Adrenal gland (tissue), 12 donors: ENCODE data around the gene ADISSP. TPM values are rescaled to one million over a fixed set of nuclear protein-coding genes. Genes with fewer than 3 reads are reported as not detected.
A peak's percentile ranks its signal among the peaks of the same experiment; 100 is the strongest.

Source experiments
- DNase-seq, 7 donors: peaks; one replicate each; pipeline ENCODE4 v3.0.0-alpha.2; 2019 to 2020
- H3K27ac ChIP-seq, 5 donors: fragments of 200-600 bp; sonication (generic) in 4 of 5; 1 replicate in 3 of 5; 2 replicates in 2 of 5; pipeline versions ENCODE4 v1.5.1 to v1.8.0; 2016 to 2020; ENCODE audit warnings: mild to moderate bottlenecking in 1 of 5
- H3K27me3 ChIP-seq: fragments of 200-600 bp; 2 replicates; pipeline ENCODE4 v1.8.0; 2021
- H3K36me3 ChIP-seq, 2 donors: fragments of 200-600 bp; replicated peaks in 1 of 2; 1 replicate in 1 of 2; 2 replicates in 1 of 2; pipeline versions ENCODE4 v1.5.1 to v1.8.0; 2018 to 2022
- H3K4me1 ChIP-seq, 2 donors: fragments of 200-600 bp; replicated peaks in 1 of 2; 1 replicate in 1 of 2; 2 replicates in 1 of 2; pipeline versions ENCODE4 v1.5.1 to v1.8.0; 2018 to 2021
- H3K4me3 ChIP-seq, 4 donors: fragments of 200-600 bp; sonication (generic) in 3 of 4; one replicate each; pipeline ENCODE4 v1.5.1; 2016 to 2018
- H3K9me3 ChIP-seq, 3 donors: fragments of 200-600 bp; sonication (generic) in 1 of 3; replicated peaks in 1 of 3; 1 replicate in 2 of 3; 2 replicates in 1 of 3; pipeline versions ENCODE4 v1.5.1 to v1.8.0; 2016 to 2021
- CTCF ChIP-seq, 6 experiments: fragments of 450-650 bp in 4 of 6; fragments of 200-600 bp in 2 of 6; sonication (generic) in 1 of 6; IDR thresholded peaks; 1 replicate in 5 of 6; 2 replicates in 1 of 6; pipeline versions ENCODE4 v1.5.1 to v1.8.0; 2016 to 2021; ENCODE audit warnings: antibody characterized with exemption in 6 of 6, mild to moderate bottlenecking in 2 of 6, moderate library complexity in 1 of 6
- POLR2A ChIP-seq, 2 donors: fragments of 450-650 bp; IDR thresholded peaks; one replicate each; pipeline ENCODE4 v1.6.1; 2017; ENCODE audit warnings: antibody characterized with exemption in 2 of 2, mild to moderate bottlenecking in 2 of 2, moderate library complexity in 1 of 2
- WGBS, 4 donors: extraction: QIAGEN DNeasy Blood & Tissue Kit in 2 of 4; methylation state at CpG; one replicate each; pipeline versions ENCODE4 v1.1.5 to v1.1.7; 2013 to 2017; 5-methylcytosine and 5-hydroxymethylcytosine counted together
- intact Hi-C, 2 donors: fragments of 100-400 bp; cut with DNase I; formaldehyde crosslinking; loops; one replicate each; pipeline versions ENCODE4 v1.14.1 to v1.15.0; 2022 to 2023
- polyA plus RNA-seq, 3 donors: library from polyadenylated mRNA; stranded (reverse); fragments of 200-250 nt in 2 of 3; fragments of 350-450 nt in 1 of 3; fragmentation: Illumina TruSeq in 1 of 3; extraction: RNeasy Lipid Tissue Mini Kit (QIAGEN cat#74804) in 1 of 3; gene quantifications; one replicate each; pipeline ENCODE4 v1.2.3, GENCODE V29; 2013 to 2014
- total RNA-seq, 9 donors: library from RNA; depleted of rRNA in 4 of 9; stranded (reverse); fragments of >200 nt in 4 of 9; fragments of 120-200 nt in 1 of 9; fragmentation: NEBNext Ultra II Directional in 1 of 9; extraction: Animal tissue kit (Norgen Biotek cat#: 25700) in 1 of 9; gene quantifications; one replicate each; pipeline versions ENCODE4 v1.1.0 to v1.2.4, GENCODE V29; 2013 to 2023
- donor health status: healthy with polysubstance abuse.
- donor health status: Bipolar disorder and iron deficiency.
- donor health status: DM: yes; HTN: yes; CAD: no.
- donor health status: DM: no; HTN: no; CAD: no.
- donor health status: DM: no; HTN: no; CAD: no.
- donor health status: DM: yes; HTN: yes; CAD: no.

The ADISSP gene
- total and polyA plus RNA-seq, 12 donors = 4.4 to 42.1 (median 24.5) TPM

GRCh38 chr20:3734111-3734843 is 33.3 kb downstream of the ADISSP start:
- TF ChIP-seq CTCF (IDR thresholded peaks at IDR 0.05) = no peak
- TF ChIP-seq POLR2A (IDR thresholded peaks at IDR 0.05) = no peak
- peak in 4 of 7 donors; percentile 42 to 68 (median 52) for DNase-seq
- Histone ChIP-seq H3K4me3 (no peak overlapping the region), H3K27ac (peak overlapping the region in 1 of 5 donors; percentile 48), H3K36me3 (no peaks in the 10 kb centered on the region), H3K4me1 (no peaks in the 10 kb centered on the region), H3K9me3 (no peaks in the 10 kb centered on the region), H3K27me3 (peaks cover 6% of the 10 kb centered on the region)
- intact Hi-C loops = no loop called here
- 57 to 63% (median 59%) methylated on average over 11 to 12 of the region's 12 CpGs for WGBS, 4 donors

GRCh38 chr20:3733119-3733995 is 34.2 kb downstream of the ADISSP start:
- TF ChIP-seq CTCF (IDR thresholded peaks at IDR 0.05) = no peak
- TF ChIP-seq POLR2A (IDR thresholded peaks at IDR 0.05) = no peak
- peak overlapping the region in 1 of 5 donors; percentile 48 for H3K27ac ChIP-seq
- no peak for DNase-seq
- H3K9me3 ChIP-seq = no peaks in the 10 kb centered on the region
- intact Hi-C loops = no loop called here
- H3K36me3 ChIP-seq = no peaks in the 10 kb centered on the region
- peak overlapping the region in 1 of 4 donors; percentile 38 for H3K4me3 ChIP-seq
- H3K4me1 ChIP-seq = no peaks in the 10 kb centered on the region
- H3K27me3 ChIP-seq = peaks cover 6% of the 10 kb centered on the region
- 79 to 83% (median 81%) methylated on average over 13 to 20 of the region's 20 CpGs for WGBS, 4 donors

GRCh38 chr20:3732327-3733118 is 35.0 kb downstream of the ADISSP start, which contains the start of gene HSPA12B:
Gene HSPA12B, plus strand, starts transcription at chr20:3732685. Its CDS starts 5,990 bp downstream, at chr20:3738675.
- no peak for DNase-seq
- intact Hi-C loops = no loop called here
- Histone ChIP-seq H3K4me3 (peak within 1 kb of the TSS in 1 of 4 donors; percentile 38), H3K36me3 (no peaks in the 10 kb centered on the region), H3K4me1 (no peaks in the 10 kb centered on the region), H3K27ac (peak within 1 kb of the TSS in 1 of 5 donors; percentile 48), H3K27me3 (peaks cover 6% of the 10 kb centered on the region), H3K9me3 (no peaks in the 10 kb centered on the region)
- TF ChIP-seq CTCF (IDR thresholded peaks at IDR 0.05) (no peak), POLR2A (IDR thresholded peaks at IDR 0.05) (no peak)
- WGBS, 4 donors = 9 to 60% (median 11%) methylated on average over 2 to 67 of the region's 67 CpGs
